ENCODE data around the gene PPARD. TPM values are rescaled to one million over a fixed set of nuclear protein-coding genes. Genes with fewer than 3 reads are reported as not detected.
"Not testable (repeated sequence)": the region's sequence is repeated elsewhere in the genome, so short reads cannot be mapped to it uniquely, and the experiment has no call there.

The PPARD gene
- total RNA-seq, 2 donors from 2014 or later, result 10.9 to 11.5 TPM

DNA sequence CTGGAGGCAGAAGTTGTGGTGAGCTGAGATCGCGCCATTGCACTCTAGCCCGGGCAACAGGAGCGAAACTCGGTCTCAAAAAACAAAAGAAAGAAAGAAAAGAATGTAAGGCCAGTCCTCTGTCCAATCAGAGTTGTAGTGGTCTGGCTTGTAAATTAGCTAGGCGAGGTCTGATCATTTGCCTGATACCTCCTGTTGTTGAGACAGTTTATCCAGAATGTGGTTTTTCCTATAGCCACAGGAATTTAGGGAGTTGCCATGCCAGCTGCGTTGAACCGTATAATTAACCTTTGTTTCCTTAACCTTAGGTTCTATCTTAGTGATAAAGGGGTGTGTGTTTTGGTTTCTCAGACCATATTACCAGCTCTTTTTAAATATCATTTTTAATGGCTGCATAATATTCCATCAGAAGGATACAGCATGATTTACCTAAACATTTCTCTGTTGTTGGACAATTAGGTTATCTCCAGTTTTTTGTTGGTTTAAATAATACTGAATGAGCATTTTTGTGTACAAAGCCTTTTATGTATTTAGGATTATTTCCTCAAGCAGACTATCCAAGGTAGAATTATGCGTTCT is 11.7 kb upstream of the PPARD start:
- no peaks in the 10 kb centered on the region for H3K36me3 ChIP-seq (ENCODE audit: control insufficient read depth, insufficient read depth, low read length)
- H3K4me1 ChIP-seq (ENCODE audit: control insufficient read depth, insufficient read depth, low read length), result no peaks in the 10 kb centered on the region
- no peak overlapping the region for H3K4me3 ChIP-seq (ENCODE audit: low read length)
- H3K9ac ChIP-seq (ENCODE audit: extremely low read depth, low read length, poor library complexity, severe bottlenecking), result no peak overlapping the region
- Mint-ChIP-seq H3K27ac (no peak overlapping the region), H3K4me1 (peaks cover 3% of the 10 kb centered on the region), H3K27me3 (ENCODE audit: insufficient read depth) (peaks cover 31% of the 10 kb centered on the region), H3K9me3 (peaks cover 14% of the 10 kb centered on the region), H3K36me3 (ENCODE audit: low read depth) (no peaks in the 10 kb centered on the region), H3K4me3 (no peak overlapping the region)
- 97 to 98% methylated on average over 6 to 7 of the region's 9 CpGs for WGBS, 2 experiments (ENCODE audit: insufficient coverage in 1 of 2, insufficient read length in 1 of 2)
- no peaks in the 10 kb centered on the region for H3K9me3 ChIP-seq (ENCODE audit: control insufficient read depth, low read length)
- no peak for DNase-seq
- TF ChIP-seq, protein P1, sequence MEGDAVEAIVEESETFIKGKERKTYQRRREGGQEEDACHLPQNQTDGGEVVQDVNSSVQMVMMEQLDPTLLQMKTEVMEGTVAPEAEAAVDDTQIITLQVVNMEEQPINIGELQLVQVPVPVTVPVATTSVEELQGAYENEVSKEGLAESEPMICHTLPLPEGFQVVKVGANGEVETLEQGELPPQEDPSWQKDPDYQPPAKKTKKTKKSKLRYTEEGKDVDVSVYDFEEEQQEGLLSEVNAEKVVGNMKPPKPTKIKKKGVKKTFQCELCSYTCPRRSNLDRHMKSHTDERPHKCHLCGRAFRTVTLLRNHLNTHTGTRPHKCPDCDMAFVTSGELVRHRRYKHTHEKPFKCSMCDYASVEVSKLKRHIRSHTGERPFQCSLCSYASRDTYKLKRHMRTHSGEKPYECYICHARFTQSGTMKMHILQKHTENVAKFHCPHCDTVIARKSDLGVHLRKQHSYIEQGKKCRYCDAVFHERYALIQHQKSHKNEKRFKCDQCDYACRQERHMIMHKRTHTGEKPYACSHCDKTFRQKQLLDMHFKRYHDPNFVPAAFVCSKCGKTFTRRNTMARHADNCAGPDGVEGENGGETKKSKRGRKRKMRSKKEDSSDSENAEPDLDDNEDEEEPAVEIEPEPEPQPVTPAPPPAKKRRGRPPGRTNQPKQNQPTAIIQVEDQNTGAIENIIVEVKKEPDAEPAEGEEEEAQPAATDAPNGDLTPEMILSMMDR (conservative IDR thresholded peaks at IDR 0.05), result no peak
- no peaks in the 10 kb centered on the region for H3K27me3 ChIP-seq (ENCODE audit: control insufficient read depth, insufficient read depth, low read length, poor library complexity, severe bottlenecking)
- H3K27ac ChIP-seq (ENCODE audit: low read depth, low read length), result no peak overlapping the region

DNA sequence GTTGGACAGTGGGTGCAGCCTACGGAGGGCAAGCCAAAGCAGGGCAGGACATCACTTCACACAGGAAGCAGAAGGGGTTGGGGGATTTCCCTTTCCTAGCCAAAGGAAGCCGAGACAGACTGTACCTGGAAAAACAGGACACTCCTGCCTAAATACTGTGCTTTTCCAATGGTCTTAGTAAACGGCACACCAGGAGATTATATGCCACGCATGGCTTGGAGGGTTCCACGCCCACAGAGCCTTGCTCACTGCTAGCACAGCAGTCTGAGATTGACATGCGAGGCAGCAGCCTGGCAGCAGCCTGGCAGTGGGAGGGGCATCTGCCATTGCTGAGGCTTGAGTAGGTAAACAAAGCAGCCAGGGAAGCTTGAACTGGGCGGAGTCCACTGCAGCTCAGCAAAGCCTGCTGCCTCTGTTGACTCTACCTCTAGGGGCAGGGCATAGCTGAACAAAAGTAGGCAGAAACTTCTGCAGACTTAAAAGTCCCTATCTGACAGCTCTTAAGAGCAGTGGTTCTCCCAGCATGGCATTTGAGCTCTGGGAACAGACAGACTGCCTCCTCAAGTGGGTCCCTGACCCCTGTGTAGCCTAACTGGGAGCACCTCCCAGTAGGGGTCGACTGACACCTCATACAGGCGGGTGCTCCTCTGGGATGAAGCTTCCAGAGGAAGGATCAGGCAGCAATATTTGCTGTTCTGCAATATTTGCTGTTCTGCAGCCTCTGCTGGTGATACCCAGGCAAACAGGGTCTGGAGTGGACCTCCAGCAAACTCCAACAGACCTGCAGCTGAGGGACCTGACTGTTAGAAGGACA is 10.1 kb upstream of the PPARD start:
- not testable (repeated sequence) for H3K9me3 ChIP-seq (ENCODE audit: control insufficient read depth, low read length); H3K4me1 ChIP-seq (ENCODE audit: control insufficient read depth, insufficient read depth, low read length); H3K36me3 ChIP-seq (ENCODE audit: control insufficient read depth, insufficient read depth, low read length); H3K4me1 Mint-ChIP-seq; H3K4me3 Mint-ChIP-seq; H3K9ac ChIP-seq (ENCODE audit: extremely low read depth, low read length, poor library complexity, severe bottlenecking); H3K27ac Mint-ChIP-seq; H3K27me3 ChIP-seq (ENCODE audit: control insufficient read depth, insufficient read depth, low read length, poor library complexity, severe bottlenecking); H3K36me3 Mint-ChIP-seq (ENCODE audit: low read depth); H3K27ac ChIP-seq (ENCODE audit: low read depth, low read length); H3K4me3 ChIP-seq (ENCODE audit: low read length)
- 83 to 89% methylated on average over 6 to 9 of the region's 9 CpGs for WGBS, 2 experiments (ENCODE audit: insufficient coverage in 1 of 2, insufficient read length in 1 of 2)
- H3K27me3 Mint-ChIP-seq (ENCODE audit: insufficient read depth), result peaks cover 42% of the 10 kb centered on the region
- H3K9me3 Mint-ChIP-seq, result peaks cover 14% of the 10 kb centered on the region
- DNase-seq, result peak; percentile 77
- TF ChIP-seq, protein P1 (conservative IDR thresholded peaks at IDR 0.05), result peak; percentile 34

DNA sequence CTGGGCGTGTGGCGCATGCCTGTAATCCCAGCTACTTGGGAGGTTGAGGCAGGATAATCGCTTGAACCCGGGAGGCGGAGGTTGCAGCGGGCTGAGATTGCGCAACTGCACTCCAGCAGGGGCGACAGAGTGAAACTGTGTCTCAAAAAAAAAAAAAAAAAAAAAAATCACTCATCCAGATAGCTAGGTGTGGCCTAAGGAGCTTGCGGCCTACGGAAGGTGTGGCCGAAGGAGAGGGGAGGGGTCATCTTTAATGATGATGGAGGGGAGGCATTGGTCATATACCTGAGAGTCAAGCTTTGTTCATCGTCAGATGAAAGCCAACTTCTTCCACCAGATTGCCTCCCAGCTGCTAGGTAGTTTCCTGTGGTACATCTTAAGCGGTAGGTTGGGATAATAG is 801 bp upstream of the PPARD start:
- H3K9me3 ChIP-seq (ENCODE audit: control insufficient read depth, low read length), result no peaks in the 10 kb centered on the region
- DNase-seq, result peak; percentile 62
- WGBS, 2 experiments (ENCODE audit: insufficient coverage in 1 of 2, insufficient read length in 1 of 2), result 93 to 100% methylated on average over 5 to 12 of the region's 13 CpGs
- Mint-ChIP-seq H3K4me1 (peaks cover 7% of the 10 kb centered on the region), H3K9me3 (peaks cover 11% of the 10 kb centered on the region), H3K4me3 (no peak overlapping the region), H3K27ac (no peak overlapping the region), H3K36me3 (ENCODE audit: low read depth) (no peaks in the 10 kb centered on the region), H3K27me3 (ENCODE audit: insufficient read depth) (peaks cover 19% of the 10 kb centered on the region)
- H3K4me1 ChIP-seq (ENCODE audit: control insufficient read depth, insufficient read depth, low read length), result no peaks in the 10 kb centered on the region
- TF ChIP-seq, protein P1 (conservative IDR thresholded peaks at IDR 0.05), result no peak
- no peak overlapping the region for H3K9ac ChIP-seq (ENCODE audit: extremely low read depth, low read length, poor library complexity, severe bottlenecking)
- H3K27ac ChIP-seq (ENCODE audit: low read depth, low read length), result no peak overlapping the region
- no peaks in the 10 kb centered on the region for H3K36me3 ChIP-seq (ENCODE audit: control insufficient read depth, insufficient read depth, low read length)
- no peaks in the 10 kb centered on the region for H3K27me3 ChIP-seq (ENCODE audit: control insufficient read depth, insufficient read depth, low read length, poor library complexity, severe bottlenecking)
- H3K4me3 ChIP-seq (ENCODE audit: low read length), result no peak overlapping the region
